HG02885 (cell line): Measurements from ENCODE around the gene CNST.
A peak's percentile ranks its signal among the peaks of the same experiment; 100 is the strongest.
"Not testable (repeated sequence)": the region's sequence is repeated elsewhere in the genome, so short reads cannot be mapped to it uniquely, and the experiment has no call there.

Source experiments
- ATAC-seq: cut with Tn5 transposase; IDR thresholded peaks from one replicate; pipeline ENCODE4 v1.9.1; 2021; ENCODE audit warnings: mild to moderate bottlenecking; ENCODE audit not compliant: unreplicated experiment, poor library complexity

CNST gene

DNA sequence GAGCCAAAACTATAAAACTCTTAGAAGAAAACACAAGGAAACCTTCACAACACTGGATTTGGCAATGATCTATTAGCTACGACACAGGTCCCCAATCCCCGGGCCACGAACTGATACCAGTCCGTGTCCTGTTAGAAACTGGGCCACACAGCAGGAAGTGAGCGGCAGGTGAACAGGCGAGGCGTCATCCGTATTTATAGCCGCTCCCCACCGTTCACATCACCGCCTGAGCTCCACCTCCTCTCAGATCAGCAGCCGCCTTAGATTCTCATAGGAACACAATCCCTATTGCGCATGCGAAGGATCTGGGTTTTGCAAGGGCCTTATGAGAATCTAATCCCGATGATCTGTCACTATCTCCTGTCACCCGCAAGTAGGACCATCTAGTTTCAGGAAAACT lies 12.1 kb upstream of the CNST start:
- no peak for ATAC-seq

- ATAC-seq: no peak
These were observed 8.2 kb upstream of the CNST start for GRCh38 chr1:246558041-246558440.

DNA sequence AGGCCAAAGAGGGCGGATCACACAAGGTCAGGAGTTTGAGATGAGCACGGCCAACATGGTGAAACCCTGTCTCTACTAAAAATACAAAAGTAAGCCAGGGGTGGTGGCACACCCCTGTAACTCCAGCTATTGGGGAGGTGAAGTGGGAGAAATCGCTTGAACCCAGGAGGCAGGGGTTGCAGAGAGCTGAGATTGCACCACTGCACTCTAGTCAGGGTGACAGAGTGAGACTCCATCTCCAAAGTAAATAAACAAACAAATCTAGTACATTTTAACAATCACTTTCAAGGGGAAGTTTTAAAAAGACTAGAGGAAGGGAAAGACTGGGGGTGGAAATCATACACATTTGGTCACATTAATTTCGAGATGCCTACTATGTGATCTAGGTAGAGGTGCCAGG lies 6.9 kb upstream of the CNST start:
- no peak for ATAC-seq

GRCh38 chr1:246560833-246561232 lies 5.4 kb upstream of the CNST start:
- not testable (repeated sequence) for ATAC-seq

DNA sequence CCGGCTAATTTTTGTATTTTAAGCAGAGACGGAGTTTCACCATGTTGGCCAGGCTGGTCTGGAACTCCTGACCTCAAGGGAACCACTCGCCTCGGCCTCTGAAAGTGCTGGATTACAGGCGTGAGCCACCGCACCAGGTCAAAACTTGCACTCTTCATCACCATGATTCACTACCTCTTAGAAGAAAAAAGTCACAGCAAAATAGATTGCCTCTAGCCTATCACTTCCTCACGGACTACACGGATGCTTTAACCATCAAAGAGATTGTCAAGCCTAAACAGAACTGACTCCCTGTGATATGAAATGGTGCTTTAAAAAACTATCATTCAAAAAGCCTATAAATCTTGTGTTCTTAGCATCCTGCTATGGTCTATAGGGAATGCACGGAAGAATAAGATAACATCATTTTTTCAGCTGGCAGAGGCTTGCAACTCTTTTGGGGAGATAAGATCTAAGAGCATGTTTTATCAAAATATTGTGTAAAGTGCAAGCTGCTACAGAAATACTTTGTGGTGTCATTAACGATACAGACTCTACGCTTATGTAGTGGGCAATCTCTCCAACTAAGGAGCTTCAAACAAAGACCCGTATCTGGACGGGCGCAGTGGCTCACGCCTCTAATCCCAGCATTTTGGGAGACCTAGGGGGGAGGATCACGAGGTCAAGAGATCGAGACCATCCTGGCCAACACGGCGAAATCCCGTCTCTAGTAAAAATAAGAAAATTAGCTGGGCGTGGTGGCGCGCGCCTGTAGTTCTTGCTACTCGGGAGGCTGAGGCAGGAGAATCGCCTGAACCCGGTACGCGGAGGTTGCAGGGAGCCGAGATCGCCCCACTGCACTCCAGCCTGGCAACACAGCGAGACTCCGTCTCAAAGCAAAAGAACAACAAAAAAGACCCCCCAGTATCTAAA lies 1.2 kb upstream of the CNST start:
- no peak for ATAC-seq

DNA sequence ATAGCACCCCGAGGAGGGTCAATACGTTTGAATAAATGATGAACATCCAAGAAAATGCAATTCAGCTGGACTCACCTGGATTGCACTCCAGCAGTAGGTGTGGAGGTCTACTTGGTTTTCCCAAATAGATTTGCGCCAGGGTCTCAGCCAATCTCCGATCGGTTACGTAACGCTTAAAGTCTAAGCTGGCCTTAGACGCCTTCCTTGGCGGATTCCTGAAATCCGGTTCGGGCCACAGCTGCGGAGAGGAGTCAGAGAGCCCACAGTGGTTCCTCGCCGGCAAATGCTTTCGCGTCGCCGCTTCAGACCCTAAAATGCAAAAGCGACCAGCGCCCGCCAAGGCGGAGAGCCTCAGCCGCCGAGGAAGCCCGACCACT lies 517 bp upstream of the CNST start:
- no peak for ATAC-seq

GRCh38 chr1:246566813-246567645 lies 773 bp downstream of the CNST start:
- ATAC-seq: peak; percentile 19

GRCh38 chr1:246567646-246568235 lies 1.5 kb downstream of the CNST start:
- no peak for ATAC-seq

DNA sequence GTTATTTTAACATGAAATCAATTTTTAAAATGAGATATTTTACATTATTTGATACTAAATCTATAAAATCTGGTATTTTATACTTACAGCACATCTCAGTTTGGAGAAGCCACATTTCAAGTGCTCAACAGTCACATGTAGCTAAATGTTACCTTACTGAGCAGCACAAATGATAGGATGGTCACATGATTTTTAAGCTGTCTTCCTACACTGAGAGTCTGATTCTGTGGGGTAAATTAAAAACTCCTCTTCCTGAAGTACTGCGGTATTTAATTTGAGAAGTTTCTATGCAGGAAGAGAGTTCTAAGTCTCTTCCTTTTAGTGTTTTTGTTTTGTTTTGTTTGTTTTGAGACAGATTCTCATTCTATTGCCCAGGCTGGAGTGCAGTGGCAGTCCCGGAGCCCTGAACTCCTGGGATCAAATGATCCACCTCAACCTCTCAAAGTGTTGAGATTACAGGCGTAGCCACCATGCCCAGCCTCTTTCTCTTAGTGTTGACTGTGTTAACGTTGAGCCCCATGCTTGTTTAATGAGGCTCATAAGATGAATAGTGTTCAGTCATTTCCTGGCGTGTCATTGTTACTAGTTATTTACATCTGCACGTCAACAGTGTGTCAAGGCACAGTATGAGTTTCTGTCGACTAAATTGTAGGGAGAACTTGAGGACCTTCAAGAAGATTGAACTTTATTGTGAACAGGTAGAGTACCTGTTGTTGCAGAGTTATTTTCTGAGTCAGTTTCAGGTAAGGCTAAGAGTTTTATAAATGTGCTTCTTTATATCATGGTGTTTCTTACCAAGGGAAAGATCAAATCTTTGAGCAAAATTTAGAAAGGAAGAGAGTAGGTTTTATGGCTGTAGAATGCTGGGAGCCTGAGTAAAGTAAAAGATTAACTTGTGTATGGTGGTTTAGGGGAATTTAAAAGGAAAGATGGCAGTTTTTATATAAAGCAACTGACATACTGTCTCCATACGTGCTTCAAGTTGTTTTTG lies 3.3 kb downstream of the CNST start:
- ATAC-seq: no peak

DNA sequence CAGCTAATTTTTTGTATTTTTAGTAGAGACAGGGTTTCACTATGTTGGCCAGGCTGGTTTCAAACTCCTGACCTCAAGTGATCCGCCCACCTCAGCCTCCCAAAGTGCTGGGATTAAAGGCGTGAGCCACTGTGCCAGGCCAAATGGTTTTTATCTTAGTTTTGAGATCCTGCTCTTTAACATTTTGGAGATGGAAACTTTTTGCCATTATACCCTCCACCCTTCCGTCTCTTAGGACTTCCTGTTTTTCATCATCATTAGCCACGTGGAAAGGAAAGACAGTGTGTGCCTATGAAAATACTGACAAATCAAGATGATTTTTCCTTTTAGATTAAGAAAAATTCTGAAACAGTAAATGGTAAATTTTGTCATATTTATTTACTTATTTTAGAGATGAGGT lies 5.1 kb downstream of the CNST start:
- not testable (repeated sequence) for ATAC-seq

DNA sequence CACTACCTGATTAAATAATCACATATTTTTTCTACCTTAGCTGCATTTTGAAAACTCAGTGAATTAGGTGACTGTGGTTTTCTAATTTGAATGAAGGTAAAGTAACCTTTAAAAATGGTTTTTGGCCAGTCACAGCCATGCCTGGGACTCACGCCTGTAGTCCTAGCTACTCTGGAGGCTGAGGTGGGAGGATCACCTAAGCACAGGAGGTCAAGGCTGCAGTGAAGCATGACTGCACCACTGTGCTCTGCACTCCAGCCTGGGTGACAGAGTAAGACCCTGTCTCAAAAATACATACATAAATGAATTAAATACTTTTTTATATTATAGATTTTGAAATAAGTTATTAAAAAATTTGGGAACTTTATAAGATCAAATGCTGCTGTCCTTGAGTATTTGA lies 5.7 kb downstream of the CNST start:
- ATAC-seq: no peak

- ATAC-seq: no peak
These were observed 6.5 kb downstream of the CNST start for GRCh38 chr1:246572785-246573184.

GRCh38 chr1:246573491-246573890 lies 7.2 kb downstream of the CNST start:
- no peak for ATAC-seq

GRCh38 chr1:246576709-246577032 lies 10.4 kb downstream of the CNST start:
- ATAC-seq: no peak

GRCh38 chr1:246577082-246577719 lies 10.9 kb downstream of the CNST start:
- ATAC-seq: no peak

GRCh38 chr1:246577720-246578106 lies 11.5 kb downstream of the CNST start:
- ATAC-seq: no peak

GRCh38 chr1:246579818-246580217 lies 13.6 kb downstream of the CNST start:
- ATAC-seq: peak; percentile 81

DNA sequence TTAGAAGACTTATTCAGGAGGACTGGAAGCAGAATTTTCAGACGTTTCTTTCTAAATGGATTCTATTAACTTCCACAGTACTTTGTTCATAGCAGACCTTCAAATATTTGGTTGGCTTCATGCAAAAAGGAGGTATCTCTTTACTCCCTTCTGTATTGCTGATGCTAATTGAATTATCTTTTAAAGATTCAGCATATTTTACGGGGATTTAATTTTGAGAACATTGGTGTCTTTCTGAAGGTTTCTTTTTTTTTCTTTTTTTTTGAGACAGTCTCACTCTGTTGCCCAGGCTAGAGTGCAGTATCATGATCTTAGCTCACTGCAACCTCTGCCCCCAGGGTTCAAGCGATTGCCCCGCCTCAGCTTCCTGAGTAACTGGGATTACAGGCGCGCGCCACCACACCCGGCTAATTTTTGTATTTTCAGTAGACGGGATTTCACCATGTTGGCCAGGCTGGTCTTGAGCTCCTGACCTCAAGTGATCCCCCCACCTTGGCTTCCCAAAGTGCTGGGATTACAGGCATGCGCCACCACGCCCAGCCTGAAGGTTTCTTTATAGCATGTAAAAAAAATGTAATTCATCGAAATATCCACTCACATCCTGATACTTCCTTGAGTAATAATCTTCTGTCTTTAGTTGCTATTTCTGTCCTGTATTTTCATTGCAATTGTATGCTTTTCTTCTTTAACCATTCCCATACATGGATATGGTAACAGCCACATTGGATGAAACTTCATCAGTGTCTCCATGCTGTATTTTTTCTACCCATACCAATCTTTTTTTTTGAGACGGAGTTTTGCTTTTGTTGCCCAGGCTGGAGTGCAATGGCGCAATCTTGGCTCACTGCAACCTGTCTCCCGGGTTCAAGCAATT lies 14.5 kb downstream of the CNST start:
- ATAC-seq: no peak
